HCT116 (cell line): ENCODE results near the gene PARVB.

Experiments
- CTCF ChIP-seq, 3 experiments: fragments of 200-600 bp in 1 of 3; sonication (generic) in 1 of 3; IDR thresholded peaks in 2 of 3; conservative IDR thresholded peaks in 1 of 3; 2 replicates each; pipeline ENCODE4 v1.5.1; 2012 to 2017; ENCODE audit warnings: low read depth in 2 of 3, low read length in 2 of 3, antibody characterized with exemption in 1 of 3, borderline replicate concordance in 1 of 3, control low read depth in 1 of 3, mild to moderate bottlenecking in 1 of 3, mixed read lengths in 1 of 3, mixed run types in 1 of 3, moderate library complexity in 1 of 3; ENCODE audit not compliant: insufficient read depth in 1 of 3
- EZH2 ChIP-seq: fragments of 200-600 bp; sonication (generic); IDR thresholded peaks from 2 replicates; pipeline ENCODE4 v1.6.1; 2017; ENCODE audit warnings: antibody characterized with exemption, mixed run types
- MAX ChIP-seq: IDR thresholded peaks from 2 replicates; pipeline ENCODE4 v1.6.1; 2012
- POLR2AphosphoS5 ChIP-seq: IDR thresholded peaks from 2 replicates; pipeline ENCODE4 v1.6.1; 2011; ENCODE audit warnings: mild to moderate bottlenecking, low read depth, low read length, moderate library complexity
- SP1 ChIP-seq: IDR thresholded peaks from 2 replicates; pipeline ENCODE4 v1.6.1; 2012; ENCODE audit warnings: low read depth

GRCh38 chr22:43996981-43997265, 27.2 kb upstream of the PARVB start:
- TF ChIP-seq EZH2 (no peak), POLR2AphosphoS5 (no peak), SP1 (no peak), CTCF (IDR thresholded peaks at IDR 0.05 in 2 of 3, conservative IDR thresholded peaks at IDR 0.05 in 1 of 3; ENCODE audit: borderline replicate concordance in 1 of 3, insufficient read depth in 1 of 3, low read depth in 2 of 3, low read length in 2 of 3) (no peak), MAX (no peak)
